HCEC 1CT (cell line): ENCODE results near the gene S1PR4.
A peak's percentile ranks its signal among the peaks of the same experiment; 100 is the strongest.
"Not testable (repeated sequence)": the region's sequence is repeated elsewhere in the genome, so short reads cannot be mapped to it uniquely, and the experiment has no call there.

Experiments used
- DNase-seq: peaks from one replicate; pipeline ENCODE4 v3.0.0-alpha.2; 2017

Gene S1PR4

DNA sequence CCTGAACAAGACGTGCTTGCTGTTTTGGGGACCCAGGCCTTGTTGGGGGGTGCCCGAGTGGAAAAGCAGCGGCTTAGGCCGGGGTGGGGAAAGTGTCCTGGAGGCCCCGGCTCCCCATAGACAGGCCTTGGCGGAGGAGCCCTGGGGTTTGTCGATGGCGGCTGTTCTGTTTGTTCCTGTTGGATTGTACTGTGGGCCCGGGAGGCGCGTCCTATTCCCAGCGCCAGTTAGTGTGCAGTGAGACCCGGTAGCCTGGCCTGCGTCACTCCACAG is 18.3 kb downstream of the S1PR4 start:
- DNase-seq, result no peak

DNA sequence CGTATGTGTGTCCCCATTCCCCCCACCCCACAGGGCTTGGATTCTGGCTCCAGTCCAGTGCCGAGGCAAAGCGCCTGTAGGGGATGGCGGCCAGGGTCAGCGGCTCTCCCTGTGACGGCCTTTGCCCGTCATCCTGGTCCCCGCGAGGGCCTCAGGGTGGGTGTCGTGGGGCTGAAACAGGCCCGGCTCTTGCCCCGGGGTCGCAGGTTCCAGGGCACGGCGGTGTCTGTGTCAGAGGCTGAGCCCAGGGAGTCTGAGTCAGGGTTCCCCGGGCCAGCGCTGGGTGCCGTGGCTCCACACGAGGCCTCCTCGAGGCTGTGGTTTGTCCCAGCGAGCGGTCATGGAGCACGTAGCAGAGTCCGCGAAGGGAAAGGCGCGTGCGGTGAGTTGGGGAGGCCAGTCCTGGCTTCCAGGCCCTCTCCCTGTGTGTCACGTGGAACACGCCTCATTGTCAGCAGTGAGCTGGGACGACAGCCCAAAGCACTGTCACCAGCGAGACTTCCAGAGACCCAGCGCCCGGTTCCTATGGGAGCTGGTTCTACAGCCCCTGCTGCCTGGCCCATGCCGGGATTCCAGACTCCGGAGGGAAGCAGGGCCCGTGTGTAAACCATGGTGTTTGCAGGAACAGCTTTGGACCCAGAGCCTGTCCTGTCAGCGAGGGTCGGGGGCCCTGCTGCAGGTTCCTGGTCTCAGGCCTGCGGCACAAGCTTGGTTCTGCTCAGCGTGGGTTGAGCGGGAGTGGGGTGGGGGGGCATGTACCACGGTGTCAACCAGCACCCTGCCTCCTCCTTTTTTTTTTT is 20.5 kb downstream of the S1PR4 start:
- no peak for DNase-seq

DNA sequence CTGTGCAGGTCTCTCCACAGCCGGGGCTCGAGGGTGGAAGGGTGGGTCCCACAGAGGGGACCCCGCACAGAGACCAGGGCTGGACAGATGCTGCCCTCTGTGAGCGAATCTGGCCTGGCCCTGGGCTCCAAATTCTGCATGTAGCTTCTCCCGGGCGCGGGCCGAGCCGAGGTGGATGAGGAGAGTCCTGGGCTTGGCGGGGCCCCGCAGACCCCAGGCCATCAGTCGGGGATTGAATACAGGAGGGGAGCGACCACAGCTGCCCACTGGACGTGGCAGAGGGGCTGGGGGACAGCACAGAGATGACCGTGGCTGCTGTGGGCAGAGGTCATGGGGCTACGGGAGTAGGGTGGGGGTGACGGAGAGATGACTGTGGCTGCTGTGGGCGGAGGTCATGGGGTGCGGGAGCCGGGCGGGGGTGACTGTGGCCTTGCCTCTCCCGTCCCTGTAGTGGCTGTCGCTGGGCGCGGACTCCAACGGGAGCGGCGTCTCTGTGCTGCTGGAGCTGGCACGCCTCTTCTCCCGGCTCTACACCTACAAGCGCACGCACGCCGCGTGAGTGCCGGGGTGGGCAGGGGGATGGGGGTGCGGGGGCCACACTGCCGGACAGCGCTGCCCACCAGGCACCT is 22.6 kb downstream of the S1PR4 start:
- no peak for DNase-seq

DNA sequence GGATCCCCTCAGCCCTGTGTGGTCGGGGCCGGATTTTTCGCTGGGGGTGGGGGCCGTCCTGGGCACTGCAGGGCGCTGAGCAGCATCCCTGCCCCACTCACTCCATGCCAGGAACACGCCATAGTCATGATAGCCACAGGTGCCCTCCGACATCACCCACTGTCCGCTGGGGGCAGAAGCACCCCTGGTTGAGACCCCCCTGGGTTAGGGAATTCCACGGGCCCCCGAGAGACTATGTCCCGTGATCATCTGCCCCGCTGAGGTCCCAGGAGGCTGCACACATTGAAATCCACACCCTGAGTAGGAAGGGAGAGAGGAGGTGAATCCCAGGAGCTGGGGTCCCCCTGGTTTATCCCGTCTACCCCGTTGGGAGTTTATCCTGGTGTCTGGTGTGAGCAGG is 23.3 kb downstream of the S1PR4 start:
- DNase-seq, result no peak

DNA sequence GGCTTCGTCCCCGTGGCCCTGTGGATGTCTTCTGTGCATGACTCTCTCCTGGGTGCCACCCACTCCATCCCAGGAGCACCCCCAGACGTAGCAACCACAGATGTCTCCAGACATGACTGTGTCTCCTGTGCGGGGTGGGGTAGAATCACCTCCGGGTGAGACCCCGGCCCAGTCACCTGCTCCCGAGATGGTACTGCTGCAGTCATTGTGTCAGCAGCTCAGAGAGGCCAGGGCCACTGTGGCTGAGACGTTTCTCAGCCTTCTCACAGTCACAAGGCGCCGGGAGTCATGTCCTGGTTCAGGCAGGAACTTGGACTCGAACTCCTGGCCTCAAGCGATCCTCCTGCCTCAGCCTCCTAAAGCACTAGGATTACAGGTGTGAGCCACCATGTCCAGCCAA is 23.8 kb downstream of the S1PR4 start:
- no peak for DNase-seq

DNA sequence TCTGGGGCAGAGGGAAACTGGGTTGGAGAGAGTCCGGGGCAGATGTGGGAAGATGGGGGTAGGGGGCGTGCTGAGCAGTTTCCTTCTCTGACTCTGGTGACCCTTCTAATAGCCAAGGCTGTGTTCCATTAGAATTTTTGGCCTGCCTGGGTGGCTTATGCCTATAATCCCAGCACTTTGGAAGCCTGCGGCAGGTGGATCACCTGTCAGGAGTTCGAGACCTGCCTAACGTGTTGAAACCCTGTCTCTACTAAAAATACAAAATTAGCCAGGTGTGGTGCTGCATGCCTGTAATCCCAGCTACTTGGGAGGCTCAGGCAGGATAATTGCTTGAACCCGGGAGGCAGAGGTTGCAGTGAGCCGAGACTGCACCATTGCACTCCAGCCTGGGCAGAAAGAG is 24.3 kb downstream of the S1PR4 start:
- DNase-seq, result not testable (repeated sequence)

DNA sequence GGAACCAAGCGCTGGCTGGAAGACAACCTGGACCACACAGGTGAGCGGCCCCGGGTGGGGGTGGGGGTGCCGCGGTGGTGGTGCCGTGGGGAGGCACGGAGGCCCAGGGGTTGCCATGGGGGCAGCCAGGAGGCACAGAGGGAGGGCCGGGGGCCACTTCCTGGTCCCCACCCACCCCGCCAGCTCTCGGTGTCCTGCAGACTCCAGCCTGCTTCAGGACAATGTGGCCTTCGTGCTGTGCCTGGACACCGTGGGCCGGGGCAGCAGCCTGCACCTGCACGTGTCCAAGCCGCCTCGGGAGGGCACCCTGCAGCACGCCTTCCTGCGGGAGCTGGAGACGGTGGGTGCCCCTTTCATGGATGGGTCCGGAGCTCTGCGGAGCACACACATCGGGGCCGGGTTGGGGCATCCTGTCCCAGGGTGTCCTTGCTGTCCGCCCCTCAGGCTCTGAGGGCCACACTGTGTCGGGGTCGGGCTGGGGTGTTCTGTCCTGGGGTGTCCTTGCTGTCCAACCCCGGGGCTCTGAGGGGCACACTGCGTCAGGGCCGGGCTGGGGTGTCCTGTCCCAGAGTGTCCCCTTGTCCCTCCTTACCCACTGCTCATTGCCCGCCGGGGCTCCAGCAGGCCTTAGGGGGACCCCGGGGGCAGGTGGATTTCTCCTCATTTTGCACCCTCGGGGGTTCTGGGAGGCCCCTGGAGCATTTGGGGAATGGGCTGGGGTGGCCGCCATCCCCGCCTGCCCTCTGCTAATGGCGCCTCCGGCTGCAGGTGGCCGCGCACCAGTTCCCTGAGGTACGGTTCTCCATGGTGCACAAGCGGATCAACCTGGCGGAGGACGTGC is 25.5 kb downstream of the S1PR4 start:
- no peak for DNase-seq

DNA sequence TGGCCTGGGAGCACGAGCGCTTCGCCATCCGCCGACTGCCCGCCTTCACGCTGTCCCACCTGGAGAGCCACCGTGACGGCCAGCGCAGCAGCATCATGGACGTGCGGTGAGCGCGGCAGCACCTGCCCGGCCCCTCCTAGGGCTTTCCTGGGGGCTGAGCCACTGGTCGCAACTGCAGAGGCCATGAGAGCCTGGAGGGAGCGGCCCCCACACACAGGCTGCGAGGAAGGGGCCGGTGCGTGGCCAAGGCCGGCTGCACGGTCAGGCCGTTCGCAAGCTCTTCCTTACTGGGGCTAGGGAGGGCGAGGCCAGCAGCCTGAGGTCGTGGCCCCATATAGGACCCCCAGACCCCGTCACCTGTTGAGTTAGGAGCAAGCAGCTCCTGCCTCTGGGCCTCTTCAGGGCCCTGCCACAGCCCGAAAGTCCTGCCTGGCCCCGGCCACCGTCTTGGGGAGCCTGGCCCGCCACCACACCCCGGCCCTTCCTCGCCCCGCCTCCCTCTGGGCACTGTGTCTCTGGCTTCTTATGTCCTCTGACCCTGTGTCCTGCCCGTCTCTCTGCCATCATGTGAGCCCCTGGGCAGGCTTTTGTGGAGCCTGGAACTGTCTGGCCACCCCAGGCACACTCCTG is 26.2 kb downstream of the S1PR4 start:
- DNase-seq, result no peak

DNA sequence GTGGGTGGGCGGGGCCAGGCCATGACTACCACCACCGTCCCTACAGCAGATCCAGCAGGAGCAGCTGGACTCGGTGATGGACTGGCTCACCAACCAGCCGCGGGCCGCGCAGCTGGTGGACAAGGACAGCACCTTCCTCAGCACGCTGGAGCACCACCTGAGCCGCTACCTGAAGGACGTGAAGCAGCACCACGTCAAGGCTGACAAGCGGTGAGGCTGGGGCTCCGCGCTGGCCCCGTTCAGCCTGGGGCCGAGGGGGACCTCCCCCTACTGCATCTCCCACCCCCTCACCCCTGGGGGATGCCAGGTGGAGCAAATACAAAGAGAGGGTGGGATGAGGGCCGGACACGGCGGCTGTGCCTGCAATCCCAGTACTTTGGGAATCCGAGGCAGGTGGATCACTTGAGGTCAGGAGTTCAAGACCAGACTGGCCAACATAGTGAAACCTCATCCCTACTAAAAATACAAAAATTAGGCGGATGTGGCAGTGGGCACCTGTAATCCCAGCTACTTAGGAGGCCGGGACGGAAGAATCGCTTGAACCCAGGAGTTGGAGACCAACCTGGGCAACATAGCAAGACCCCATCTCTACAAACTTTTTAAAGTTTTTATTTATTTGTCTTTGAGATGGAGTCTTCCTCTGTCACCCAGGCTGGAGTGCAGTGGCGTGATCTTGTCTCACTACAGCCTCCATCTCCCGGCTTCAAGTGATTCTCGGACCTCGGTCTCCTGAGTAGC is 27.8 kb downstream of the S1PR4 start:
- DNase-seq, result no peak

DNA sequence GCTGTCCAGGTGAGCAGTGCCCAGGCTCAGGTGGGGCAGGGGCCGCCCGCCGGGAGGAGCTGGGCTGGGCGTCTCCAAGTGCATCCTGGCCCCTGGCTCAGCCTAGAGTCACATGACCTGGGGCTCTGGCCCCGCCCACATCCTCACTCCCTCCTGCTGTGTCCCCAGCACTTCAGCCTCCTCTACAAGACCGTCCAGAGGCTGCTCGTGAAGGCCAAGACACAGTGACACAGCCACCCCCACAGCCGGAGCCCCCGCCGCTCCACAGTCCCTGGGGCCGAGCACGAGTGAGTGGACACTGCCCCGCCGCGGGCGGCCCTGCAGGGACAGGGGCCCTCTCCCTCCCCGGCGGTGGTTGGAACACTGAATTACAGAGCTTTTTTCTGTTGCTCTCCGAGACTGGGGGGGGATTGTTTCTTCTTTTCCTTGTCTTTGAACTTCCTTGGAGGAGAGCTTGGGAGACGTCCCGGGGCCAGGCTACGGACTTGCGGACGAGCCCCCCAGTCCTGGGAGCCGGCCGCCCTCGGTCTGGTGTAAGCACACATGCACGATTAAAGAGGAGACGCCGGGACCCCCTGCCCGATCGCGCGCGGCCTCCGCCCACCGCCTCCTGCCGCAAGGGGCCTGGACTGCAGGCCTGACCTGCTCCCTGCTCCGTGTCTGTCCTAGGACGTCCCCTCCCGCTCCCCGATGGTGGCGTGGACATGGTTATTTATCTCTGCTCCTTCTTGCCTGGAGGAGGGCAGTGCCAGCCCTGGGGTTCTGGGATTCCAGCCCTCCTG is 29.1 kb downstream of the S1PR4 start:
- DNase-seq, result no peak

DNA sequence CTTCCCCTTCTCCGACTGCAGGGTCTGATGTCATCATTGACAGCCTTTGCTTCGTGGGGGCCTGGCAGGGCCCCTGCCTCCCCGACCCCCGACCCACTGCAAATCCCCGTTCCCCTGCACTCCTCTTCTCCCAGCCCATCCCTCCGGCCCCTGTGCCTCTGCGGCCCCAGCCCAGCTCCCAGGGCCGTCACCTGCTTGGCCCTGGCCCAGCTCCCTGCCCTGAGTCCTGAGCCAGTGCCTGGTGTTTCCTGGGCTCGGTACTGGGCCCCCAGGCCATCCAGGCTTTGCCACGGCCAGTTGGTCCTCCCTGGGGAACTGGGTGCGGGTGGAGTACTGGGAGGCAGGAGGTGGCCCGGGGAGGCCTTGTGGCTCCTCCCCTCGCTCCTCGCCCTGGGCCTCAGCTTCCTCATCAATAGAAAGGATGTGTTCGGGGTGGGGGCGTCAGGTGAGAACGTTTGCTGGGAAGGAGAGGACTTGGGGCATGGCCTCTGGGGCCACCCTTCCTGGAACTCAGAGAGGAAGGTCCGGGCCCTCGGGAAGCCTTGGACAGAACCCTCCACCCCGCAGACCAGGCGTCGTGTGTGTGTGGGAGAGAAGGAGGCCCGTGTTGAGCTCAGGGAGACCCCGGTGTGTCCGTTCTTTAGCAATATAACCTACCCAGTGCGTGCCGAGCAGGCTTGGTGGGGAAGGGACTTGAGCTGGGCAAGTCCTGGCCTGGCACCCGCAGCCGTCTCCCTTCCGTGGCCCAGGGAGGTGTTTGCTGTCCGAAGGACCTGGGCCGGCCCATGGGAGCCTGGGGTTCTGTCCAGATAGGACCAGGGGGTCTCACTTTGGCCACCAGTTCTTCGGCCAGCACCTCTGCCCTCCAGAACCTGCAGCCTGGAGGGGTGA is 30.0 kb downstream of the S1PR4 start:
- DNase-seq, result no peak

DNA sequence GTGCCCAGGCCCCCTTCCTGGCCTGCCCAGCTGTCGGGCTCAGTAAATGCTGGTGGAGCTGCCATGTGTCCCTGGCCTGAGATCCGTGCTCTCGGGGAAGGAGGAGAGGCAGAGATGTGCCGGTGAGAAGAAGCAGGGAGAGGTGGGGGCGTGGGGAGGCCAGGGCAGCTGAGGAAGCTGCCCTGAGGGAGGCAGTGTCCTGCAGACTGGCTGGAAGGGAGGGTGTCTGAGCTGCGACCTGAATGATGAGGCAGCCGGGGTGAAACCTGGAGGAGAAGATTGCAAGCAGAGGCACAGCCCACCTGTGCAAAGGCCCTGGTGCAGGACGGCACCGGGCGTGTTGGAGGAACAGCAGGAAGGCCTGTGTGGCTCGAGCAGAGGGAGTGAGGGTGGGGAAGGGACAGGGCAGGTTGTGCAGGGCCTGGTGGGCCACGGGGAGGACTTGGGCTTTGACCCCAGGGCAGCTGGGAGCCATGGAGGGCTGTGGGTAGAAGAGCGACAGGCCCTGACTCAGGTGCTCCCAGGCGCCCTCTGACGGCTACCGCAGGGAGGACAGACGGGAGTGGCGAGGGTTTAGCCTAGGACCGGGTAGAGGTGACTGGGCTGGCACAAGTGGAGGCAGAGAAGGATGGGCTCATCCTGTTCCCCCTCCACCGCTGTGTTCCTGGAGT is 31.9 kb downstream of the S1PR4 start:
- DNase-seq, result peak; percentile 48

DNA sequence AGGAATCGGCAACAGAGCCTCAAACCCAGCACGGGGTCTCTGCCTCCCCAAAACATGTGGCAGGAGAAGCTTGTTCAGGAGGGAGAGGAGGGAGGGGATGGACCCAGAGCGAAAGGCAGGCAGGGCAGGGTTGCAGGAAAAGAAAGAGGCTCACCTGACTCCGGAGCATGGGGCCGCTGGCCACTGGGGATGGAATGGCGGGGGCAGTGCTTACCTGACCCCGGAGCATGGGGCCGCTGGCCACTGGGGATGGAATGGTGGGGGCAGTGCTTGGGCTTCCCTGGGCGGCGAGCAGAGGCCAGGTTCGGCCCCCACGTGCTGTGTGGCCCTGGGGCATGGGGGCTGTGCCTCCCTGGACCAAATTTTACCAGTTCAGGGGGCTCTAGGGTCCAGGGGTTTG is 32.6 kb downstream of the S1PR4 start:
- DNase-seq, result no peak

DNA sequence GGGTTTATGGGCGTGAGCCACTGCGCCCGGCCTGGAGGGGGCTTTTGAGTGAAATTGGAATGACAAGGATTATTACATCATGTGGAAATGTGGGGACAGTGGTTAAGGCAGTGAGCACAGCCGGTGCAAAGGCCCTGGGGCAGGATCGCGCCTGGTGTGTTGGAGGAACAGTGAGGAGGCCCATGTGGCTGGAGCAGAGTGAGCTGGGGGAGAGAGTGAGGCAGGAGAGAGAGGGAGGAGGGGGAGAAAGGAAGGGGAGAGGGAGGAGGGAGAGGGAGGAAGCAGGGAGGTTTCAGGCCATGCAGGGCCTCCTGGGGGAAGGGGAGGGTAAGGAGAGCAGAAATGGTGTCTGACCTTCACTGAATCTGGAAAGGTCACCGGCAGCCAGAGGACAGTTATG is 34.6 kb downstream of the S1PR4 start:
- DNase-seq, result no peak

DNA sequence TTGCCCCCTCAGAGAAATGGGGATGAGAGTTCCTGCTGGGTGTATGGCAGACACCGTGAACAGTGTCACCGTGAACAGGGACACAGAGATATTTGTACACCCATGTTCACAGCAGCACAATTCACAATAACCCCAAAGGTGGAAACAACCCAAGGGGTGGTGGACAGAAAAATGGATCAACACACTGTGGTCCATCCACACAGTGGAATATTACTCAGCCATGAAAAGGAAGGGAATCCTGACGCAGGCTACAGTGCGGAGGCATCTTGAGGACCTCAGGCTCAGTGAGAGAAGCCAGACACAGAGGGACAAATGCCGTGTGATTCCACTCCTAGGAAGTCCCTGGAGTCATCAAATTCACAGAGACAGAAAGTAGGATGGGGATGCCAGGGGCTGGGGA is 38.3 kb downstream of the S1PR4 start:
- DNase-seq, result no peak

DNA sequence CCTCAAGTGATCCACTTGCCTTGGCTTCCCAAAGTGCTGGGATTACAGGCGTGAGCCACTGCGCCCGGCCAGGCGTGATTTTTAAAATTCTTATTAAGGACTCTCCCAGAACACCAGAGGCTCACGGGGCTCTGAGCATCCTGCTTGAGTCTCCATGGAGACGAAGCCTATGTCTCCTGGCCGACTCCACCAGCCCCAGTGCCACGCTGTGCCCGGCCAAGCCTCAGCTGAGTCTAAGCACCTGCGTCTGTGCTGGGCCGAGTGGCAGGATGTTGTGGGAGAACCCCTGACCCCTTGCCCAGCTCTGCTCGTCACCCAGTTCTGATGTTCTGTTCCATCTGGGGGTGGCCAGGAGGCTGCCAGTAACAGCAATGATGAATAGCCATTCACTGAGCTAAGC is 42.0 kb downstream of the S1PR4 start:
- no peak for DNase-seq

DNA sequence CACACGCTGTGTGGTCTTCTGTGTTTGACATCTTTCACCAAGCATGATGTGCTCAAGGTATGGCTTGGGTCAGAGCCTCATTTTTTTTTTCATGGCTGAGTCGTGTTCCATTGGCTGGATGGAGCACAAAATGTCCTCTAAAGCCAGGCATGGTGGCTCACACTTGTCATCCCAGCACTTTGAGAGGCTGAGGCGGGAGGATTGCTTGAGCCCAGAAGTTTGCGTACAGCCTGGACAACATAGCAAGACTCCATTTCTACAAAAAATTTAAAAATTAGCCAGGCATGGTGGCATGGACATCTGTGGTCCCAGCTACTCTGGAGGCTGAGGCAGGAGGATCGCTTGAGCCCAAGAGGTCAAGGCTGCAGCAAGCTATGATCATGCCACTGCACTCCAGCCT is 43.0 kb downstream of the S1PR4 start:
- DNase-seq, result not testable (repeated sequence)

DNA sequence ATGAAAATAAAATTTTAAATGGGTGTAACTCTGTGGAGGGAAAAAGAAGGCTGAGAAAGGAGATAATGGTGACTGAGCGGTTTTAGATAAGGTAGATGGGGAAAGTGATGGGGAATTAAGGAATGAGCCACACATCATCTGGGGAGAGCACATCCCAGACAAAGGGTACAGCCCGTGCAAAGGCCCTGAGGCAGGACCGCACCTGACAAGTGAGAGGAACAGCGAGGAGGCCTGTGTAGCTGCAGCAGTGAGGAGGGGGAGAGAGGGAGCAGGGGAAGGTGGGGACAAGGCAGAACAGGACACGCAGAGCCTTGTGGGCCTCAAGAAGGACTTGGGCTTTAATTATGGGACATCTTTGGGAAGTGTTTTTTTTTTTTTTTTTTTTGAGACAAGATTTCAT is 44.1 kb downstream of the S1PR4 start:
- DNase-seq, result no peak

DNA sequence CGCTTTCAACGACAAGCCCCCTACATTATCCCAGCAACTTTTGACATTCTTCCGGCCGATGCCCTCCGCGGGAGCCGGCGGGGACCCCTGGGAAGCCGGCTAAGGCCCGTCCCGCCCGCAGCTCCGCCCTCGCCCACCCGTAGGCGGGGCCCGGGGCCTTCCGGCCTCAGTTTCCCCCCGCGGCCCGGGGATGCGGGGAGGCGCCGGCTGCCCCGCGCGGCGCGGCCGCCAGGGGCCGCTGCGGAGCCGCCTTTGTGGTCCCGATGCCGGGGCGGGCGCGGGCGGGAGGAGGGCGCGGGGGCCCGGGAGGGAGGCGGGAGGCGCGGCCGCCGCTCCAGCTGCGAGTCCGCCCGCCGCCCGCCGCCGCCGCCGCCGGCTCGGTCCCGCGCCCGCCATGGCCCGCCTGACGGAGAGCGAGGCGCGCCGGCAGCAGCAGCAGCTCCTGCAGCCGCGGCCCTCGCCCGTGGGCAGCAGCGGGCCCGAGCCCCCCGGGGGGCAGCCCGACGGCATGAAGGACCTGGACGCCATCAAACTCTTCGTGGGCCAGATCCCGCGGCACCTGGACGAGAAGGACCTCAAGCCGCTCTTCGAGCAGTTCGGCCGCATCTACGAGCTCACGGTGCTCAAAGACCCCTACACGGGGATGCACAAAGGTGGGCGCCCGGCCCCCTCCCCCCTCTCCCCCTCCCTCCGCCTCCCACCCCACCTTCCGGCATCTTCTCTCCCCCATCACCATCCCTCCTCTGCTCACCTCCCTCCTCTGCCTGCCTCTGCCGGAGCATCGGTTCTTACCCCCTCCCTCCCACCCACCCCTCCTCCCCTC is 46.0 kb downstream of the S1PR4 start, which contains the start of gene CELF5:
CELF5 (plus strand) TSS at position 316 of the 823 bp plus-strand sequence; CDS start at position 395, 79 bp downstream.
- DNase-seq, result no peak

DNA sequence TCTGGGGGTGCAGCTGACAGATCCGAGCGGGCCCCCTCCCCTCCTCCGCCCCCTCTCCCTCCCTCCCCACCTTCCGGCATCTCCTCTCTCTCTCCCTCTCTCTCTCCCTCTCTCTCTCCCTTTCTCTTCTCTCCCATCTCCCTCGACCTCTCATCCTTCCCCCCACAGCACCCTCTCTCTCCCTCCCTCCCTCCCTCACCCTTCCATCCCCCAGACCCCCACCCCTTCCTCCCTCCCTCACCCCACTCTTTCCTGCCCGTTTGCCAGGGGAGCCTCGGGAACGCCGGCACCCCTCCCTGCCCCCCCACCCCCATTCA is 46.6 kb downstream of the S1PR4 start:
- no peak for DNase-seq
